Measurements from ENCODE around the gene FAM107A. TPM values are rescaled to one million over a fixed set of nuclear protein-coding genes. Genes with fewer than 3 reads are reported as not detected.

The FAM107A gene
- total RNA-seq, 1 donor from 2014 or later: 2.3 TPM

DNA sequence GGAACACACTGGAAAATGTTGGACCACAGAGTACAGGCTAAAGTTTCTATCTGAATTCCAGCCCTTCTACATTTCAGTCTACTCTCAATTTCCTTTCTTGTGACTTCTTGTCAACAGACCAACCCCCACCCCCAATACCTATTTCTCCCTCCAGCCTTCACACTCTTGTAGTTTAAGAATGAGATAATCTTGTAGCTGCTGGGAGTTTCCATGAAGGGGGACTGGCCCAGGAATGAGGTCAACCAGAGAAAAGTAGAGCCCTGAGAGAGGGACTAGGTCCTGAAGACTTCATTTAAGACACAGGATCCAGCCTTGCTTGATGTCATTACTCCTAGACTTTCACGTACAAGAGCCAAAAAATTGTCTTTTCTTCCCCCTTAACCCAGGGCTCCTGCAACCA, 29.5 kb upstream of the FAM107A start:
- Mint-ChIP-seq H3K4me1 (peaks cover 13% of the 10 kb centered on the region), H3K27me3 (ENCODE audit: low read depth) (peaks cover 6% of the 10 kb centered on the region), H3K4me3 (no peak overlapping the region), H3K36me3 (ENCODE audit: low read depth) (no peaks in the 10 kb centered on the region), H3K27ac (ENCODE audit: unreplicated experiment) (no peak overlapping the region), H3K9me3 (no peaks in the 10 kb centered on the region)
- DNase-seq (ENCODE audit: low read depth, low spot score): no peak
- TF ChIP-seq, protein P1, sequence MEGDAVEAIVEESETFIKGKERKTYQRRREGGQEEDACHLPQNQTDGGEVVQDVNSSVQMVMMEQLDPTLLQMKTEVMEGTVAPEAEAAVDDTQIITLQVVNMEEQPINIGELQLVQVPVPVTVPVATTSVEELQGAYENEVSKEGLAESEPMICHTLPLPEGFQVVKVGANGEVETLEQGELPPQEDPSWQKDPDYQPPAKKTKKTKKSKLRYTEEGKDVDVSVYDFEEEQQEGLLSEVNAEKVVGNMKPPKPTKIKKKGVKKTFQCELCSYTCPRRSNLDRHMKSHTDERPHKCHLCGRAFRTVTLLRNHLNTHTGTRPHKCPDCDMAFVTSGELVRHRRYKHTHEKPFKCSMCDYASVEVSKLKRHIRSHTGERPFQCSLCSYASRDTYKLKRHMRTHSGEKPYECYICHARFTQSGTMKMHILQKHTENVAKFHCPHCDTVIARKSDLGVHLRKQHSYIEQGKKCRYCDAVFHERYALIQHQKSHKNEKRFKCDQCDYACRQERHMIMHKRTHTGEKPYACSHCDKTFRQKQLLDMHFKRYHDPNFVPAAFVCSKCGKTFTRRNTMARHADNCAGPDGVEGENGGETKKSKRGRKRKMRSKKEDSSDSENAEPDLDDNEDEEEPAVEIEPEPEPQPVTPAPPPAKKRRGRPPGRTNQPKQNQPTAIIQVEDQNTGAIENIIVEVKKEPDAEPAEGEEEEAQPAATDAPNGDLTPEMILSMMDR (conservative IDR thresholded peaks at IDR 0.05): no peak

- peaks cover 6% of the 10 kb centered on the region for H3K27me3 Mint-ChIP-seq (ENCODE audit: low read depth)
- H3K27ac Mint-ChIP-seq (ENCODE audit: unreplicated experiment): no peak overlapping the region
- H3K4me1 Mint-ChIP-seq: peaks cover 13% of the 10 kb centered on the region
- H3K36me3 Mint-ChIP-seq (ENCODE audit: low read depth): no peaks in the 10 kb centered on the region
- no peaks in the 10 kb centered on the region for H3K9me3 Mint-ChIP-seq
- no peak for DNase-seq (ENCODE audit: low read depth, low spot score)
- TF ChIP-seq, protein P1 (conservative IDR thresholded peaks at IDR 0.05): no peak
- no peak overlapping the region for H3K4me3 Mint-ChIP-seq
Observed at GRCh38 chr3:58604031-58604430, 26.8 kb upstream of the FAM107A start.

DNA sequence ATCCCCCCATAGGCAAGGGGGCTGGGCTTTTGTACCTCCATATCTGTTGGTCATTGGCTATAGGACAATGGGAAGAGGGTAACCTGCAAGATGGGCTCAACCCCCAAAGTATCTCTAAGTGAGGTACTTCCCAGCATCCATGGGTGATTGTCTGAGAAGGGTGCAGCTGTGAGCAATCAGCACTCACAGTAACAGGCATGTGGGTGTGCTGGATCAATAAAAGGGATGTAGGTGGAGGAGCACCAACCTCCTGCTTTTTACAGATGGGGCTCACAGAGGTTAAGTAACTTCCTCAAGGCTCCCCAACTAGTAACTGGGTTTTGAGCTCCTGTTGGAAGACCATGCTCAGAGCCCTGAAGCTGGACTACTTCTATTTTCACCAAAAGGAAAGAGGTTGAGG, 26.4 kb upstream of the FAM107A start:
- no peaks in the 10 kb centered on the region for H3K9me3 Mint-ChIP-seq
- TF ChIP-seq, protein P1 (conservative IDR thresholded peaks at IDR 0.05): no peak
- peaks cover 13% of the 10 kb centered on the region for H3K4me1 Mint-ChIP-seq
- H3K36me3 Mint-ChIP-seq (ENCODE audit: low read depth): no peaks in the 10 kb centered on the region
- peaks cover 6% of the 10 kb centered on the region for H3K27me3 Mint-ChIP-seq (ENCODE audit: low read depth)
- H3K27ac Mint-ChIP-seq (ENCODE audit: unreplicated experiment): no peak overlapping the region
- no peak for DNase-seq (ENCODE audit: low read depth, low spot score)
- no peak overlapping the region for H3K4me3 Mint-ChIP-seq

GRCh38 chr3:58597770-58598310, 20.6 kb upstream of the FAM107A start:
- peaks cover 6% of the 10 kb centered on the region for H3K27me3 Mint-ChIP-seq (ENCODE audit: low read depth)
- H3K4me3 Mint-ChIP-seq: no peak overlapping the region
- TF ChIP-seq, protein P1 (conservative IDR thresholded peaks at IDR 0.05): no peak
- no peak for DNase-seq (ENCODE audit: low read depth, low spot score)
- no peaks in the 10 kb centered on the region for H3K36me3 Mint-ChIP-seq (ENCODE audit: low read depth)
- H3K27ac Mint-ChIP-seq (ENCODE audit: unreplicated experiment): no peak overlapping the region
- no peaks in the 10 kb centered on the region for H3K9me3 Mint-ChIP-seq
- no peaks in the 10 kb centered on the region for H3K4me1 Mint-ChIP-seq

DNA sequence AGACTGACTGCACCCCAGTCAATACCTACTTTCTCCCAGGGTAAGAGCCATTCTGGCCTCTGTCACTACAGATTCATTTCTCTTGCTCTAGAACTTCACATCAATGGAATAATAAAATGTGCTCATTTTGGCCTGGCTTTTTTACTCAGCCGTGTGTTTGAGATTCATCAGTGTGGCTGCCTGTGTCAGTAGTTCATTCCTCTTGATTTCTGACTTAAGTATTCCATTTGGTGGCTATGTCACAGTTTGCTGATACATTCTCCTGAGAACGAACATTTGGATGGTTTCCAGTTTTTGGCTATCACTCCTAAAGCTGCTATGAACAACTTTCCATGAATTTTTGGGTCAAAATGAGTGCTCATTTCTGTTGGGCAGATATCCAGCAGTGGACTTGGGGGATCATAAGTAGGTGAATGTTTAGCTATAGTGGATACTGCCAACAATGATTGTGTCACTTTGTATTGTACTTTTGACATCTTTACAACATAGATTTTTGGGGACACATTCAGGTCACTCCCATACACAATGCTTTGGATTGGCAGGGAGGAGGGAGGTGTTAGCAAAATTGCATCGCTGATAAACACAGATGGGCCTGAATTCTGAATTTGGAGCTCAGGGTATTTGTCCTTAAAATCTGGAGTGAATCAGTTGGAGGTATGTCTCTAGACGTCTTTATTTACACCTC, 19.8 kb upstream of the FAM107A start:
- Mint-ChIP-seq H3K27me3 (ENCODE audit: low read depth) (peaks cover 3% of the 10 kb centered on the region), H3K36me3 (ENCODE audit: low read depth) (no peaks in the 10 kb centered on the region), H3K9me3 (no peaks in the 10 kb centered on the region), H3K4me3 (no peak overlapping the region), H3K4me1 (peaks cover 2% of the 10 kb centered on the region), H3K27ac (ENCODE audit: unreplicated experiment) (no peak overlapping the region)
- TF ChIP-seq, protein P1 (conservative IDR thresholded peaks at IDR 0.05): no peak
- DNase-seq (ENCODE audit: low read depth, low spot score): no peak

Measured in neural crest cell (in vitro differentiated cells).